Measurements from ENCODE around the gene SLC26A9.
"Not testable (repeated sequence)": the region's sequence is repeated elsewhere in the genome, so short reads cannot be mapped to it uniquely, and the experiment has no call there.

The SLC26A9 gene

GRCh38 chr1:205923651-205924459 is 19.4 kb downstream of the SLC26A9 start:
- FAIRE-seq, result no peak

GRCh38 chr1:205922806-205923205 is 20.4 kb downstream of the SLC26A9 start:
- FAIRE-seq, result no peak

- FAIRE-seq, result no peak
Measured at GRCh38 chr1:205922314-205922713, 20.9 kb downstream of the SLC26A9 start.

GRCh38 chr1:205921570-205921909 is 21.7 kb downstream of the SLC26A9 start:
- no peak for FAIRE-seq

GRCh38 chr1:205920861-205921569 is 22.2 kb downstream of the SLC26A9 start:
- no peak for FAIRE-seq

GRCh38 chr1:205920159-205920558 is 23.1 kb downstream of the SLC26A9 start:
- no peak for FAIRE-seq

- peak; percentile 94 for FAIRE-seq
Measured at GRCh38 chr1:205918955-205919746, 24.1 kb downstream of the SLC26A9 start.

GRCh38 chr1:205917466-205918238 is 25.6 kb downstream of the SLC26A9 start:
- FAIRE-seq, result no peak

- no peak for FAIRE-seq
Measured at GRCh38 chr1:205916541-205916940, 26.7 kb downstream of the SLC26A9 start.

- FAIRE-seq, result no peak
Measured at GRCh38 chr1:205915354-205915990, 27.8 kb downstream of the SLC26A9 start.

GRCh38 chr1:205914730-205915129 is 28.5 kb downstream of the SLC26A9 start:
- no peak for FAIRE-seq

- FAIRE-seq, result no peak
Measured at GRCh38 chr1:205914155-205914507, 29.1 kb downstream of the SLC26A9 start.

GRCh38 chr1:205913451-205914154 is 29.7 kb downstream of the SLC26A9 start:
- no peak for FAIRE-seq

- FAIRE-seq, result peak; percentile 71
Measured at GRCh38 chr1:205907794-205908193, 35.5 kb downstream of the SLC26A9 start.

- FAIRE-seq, result not testable (repeated sequence)
Measured at GRCh38 chr1:205905095-205905494, 38.2 kb downstream of the SLC26A9 start.

- no peak for FAIRE-seq
Measured at GRCh38 chr1:205896351-205896750, 46.9 kb downstream of the SLC26A9 start.

GRCh38 chr1:205894119-205894518 is 49.1 kb downstream of the SLC26A9 start:
- FAIRE-seq, result not testable (repeated sequence)

- FAIRE-seq, result not testable (repeated sequence)
Measured at GRCh38 chr1:205892175-205892574, 51.1 kb downstream of the SLC26A9 start.

GRCh38 chr1:205891481-205891880 is 51.8 kb downstream of the SLC26A9 start:
- not testable (repeated sequence) for FAIRE-seq

GRCh38 chr1:205890631-205891030 is 52.6 kb downstream of the SLC26A9 start:
- FAIRE-seq, result not testable (repeated sequence)

- not testable (repeated sequence) for FAIRE-seq
Measured at GRCh38 chr1:205889706-205890105, 53.5 kb downstream of the SLC26A9 start.

- not testable (repeated sequence) for FAIRE-seq
Measured at GRCh38 chr1:205889006-205889405, 54.2 kb downstream of the SLC26A9 start.

Measured in TTC549 (cell line).